ENCODE measurements around the gene MUC5B.

DNA sequence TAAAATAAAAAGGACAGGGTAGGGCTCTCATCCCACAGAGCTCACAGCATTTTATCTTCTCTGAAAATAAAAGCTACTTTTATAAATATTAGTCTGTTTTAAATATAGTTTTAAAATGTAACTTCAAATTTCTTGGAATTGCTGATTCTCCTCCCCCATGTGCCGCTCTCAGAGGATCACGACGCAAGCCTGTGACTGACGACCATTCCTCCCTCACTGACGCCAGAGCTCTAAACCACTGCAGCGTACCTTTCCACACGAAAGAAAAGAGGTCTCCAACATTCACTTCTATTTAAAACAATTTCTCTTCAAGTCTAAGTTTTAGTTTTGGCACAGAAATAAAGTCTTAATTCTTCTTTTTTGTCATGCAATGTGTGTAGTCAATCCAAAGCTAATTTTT is 77.3 kb downstream of the MUC5B start:
- TF ChIP-seq, protein P1, sequence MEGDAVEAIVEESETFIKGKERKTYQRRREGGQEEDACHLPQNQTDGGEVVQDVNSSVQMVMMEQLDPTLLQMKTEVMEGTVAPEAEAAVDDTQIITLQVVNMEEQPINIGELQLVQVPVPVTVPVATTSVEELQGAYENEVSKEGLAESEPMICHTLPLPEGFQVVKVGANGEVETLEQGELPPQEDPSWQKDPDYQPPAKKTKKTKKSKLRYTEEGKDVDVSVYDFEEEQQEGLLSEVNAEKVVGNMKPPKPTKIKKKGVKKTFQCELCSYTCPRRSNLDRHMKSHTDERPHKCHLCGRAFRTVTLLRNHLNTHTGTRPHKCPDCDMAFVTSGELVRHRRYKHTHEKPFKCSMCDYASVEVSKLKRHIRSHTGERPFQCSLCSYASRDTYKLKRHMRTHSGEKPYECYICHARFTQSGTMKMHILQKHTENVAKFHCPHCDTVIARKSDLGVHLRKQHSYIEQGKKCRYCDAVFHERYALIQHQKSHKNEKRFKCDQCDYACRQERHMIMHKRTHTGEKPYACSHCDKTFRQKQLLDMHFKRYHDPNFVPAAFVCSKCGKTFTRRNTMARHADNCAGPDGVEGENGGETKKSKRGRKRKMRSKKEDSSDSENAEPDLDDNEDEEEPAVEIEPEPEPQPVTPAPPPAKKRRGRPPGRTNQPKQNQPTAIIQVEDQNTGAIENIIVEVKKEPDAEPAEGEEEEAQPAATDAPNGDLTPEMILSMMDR (IDR thresholded peaks at IDR 0.05), result no peak
- TF ChIP-seq ZFX (IDR thresholded peaks at IDR 0.05; ENCODE audit: borderline replicate concordance), result no peak
